Measurements from ENCODE around the gene CLIP2. TPM values are rescaled to one million over a fixed set of nuclear protein-coding genes. Genes with fewer than 3 reads are reported as not detected.
"Not testable (repeated sequence)": the region's sequence is repeated elsewhere in the genome, so short reads cannot be mapped to it uniquely, and the experiment has no call there.

Gene CLIP2
- total RNA-seq, 2 experiments from 2014 or later: 3.6 to 6.3 TPM

DNA sequence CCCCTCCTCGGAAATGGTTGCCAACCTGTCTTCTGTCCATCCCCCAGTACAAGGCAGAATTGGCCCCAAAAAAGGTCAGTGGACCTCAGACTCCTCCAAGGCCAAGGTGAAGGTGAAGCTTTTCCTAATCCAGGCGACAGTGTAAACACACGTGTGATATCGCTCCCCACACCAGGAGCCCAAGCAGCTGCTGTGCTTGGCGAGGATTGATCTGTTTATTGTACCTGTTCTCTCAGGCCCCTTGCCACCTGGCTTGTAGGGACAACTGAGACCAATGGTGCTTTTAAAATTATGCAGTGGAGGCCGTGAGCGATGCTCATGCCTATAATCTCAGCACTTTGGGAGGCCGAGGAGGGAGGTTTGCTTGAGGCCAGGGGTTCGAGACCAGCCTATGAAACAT lies 98.4 kb downstream of the CLIP2 start:
- TF ChIP-seq, protein P1, sequence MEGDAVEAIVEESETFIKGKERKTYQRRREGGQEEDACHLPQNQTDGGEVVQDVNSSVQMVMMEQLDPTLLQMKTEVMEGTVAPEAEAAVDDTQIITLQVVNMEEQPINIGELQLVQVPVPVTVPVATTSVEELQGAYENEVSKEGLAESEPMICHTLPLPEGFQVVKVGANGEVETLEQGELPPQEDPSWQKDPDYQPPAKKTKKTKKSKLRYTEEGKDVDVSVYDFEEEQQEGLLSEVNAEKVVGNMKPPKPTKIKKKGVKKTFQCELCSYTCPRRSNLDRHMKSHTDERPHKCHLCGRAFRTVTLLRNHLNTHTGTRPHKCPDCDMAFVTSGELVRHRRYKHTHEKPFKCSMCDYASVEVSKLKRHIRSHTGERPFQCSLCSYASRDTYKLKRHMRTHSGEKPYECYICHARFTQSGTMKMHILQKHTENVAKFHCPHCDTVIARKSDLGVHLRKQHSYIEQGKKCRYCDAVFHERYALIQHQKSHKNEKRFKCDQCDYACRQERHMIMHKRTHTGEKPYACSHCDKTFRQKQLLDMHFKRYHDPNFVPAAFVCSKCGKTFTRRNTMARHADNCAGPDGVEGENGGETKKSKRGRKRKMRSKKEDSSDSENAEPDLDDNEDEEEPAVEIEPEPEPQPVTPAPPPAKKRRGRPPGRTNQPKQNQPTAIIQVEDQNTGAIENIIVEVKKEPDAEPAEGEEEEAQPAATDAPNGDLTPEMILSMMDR (conservative IDR thresholded peaks at IDR 0.05; ENCODE audit: low read length): no peak
- no TSS peak for BruUV-seq (replicated peaks)
- intact Hi-C loops (cut with micrococcal nuclease; ENCODE audit: unreplicated experiment): no loop called here

DNA sequence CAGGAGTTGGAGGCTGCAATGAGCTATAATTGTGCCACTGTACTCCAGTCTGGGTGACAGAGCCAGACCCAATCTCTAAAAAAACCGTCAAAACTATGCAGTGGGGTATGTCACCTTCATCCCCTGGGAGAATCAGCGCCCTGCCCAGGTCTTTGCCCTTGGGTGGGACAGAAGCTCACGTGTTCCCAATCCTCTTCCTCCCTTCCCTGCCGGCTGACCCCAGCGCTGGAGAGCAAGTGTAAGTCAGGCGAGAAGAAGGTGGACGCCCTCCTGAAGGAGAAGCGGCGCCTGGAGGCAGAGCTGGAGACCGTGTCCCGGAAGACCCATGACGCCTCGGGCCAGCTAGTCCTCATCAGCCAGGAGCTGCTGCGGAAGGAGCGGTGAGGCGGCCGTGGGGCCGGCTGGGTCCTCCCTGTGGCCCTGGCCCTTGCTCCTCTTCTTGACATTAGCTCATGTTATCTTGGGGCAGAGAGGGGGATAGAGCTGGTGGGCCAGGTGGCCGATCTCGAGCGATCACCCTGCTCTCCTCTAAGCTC lies 99.7 kb downstream of the CLIP2 start:
- no peak for TF ChIP-seq EZH2phosphoT487 (IDR thresholded peaks at IDR 0.05; ENCODE audit: borderline replicate concordance, low read depth, low read length)

More for the DNA sequence above, 98.4 kb downstream of the CLIP2 start:
- DNase-seq (ENCODE audit: low spot score): no peak
- H3K9me2 ChIP-seq (ENCODE audit: insufficient read depth, low read length): no peaks in the 10 kb centered on the region
- H3K9me3 ChIP-seq (ENCODE audit: low read length): no peaks in the 10 kb centered on the region
- H3K4me3 ChIP-seq (ENCODE audit: low read depth, low read length, poor library complexity, severe bottlenecking): no peak overlapping the region
- no peak overlapping the region for H2AFZ ChIP-seq (ENCODE audit: low read length)
- H3K4me1 ChIP-seq (ENCODE audit: insufficient read depth, low read length, poor library complexity, severe bottlenecking): no peaks in the 10 kb centered on the region
- no peaks in the 10 kb centered on the region for H3K79me2 ChIP-seq (ENCODE audit: insufficient read depth, low read depth, low read length)
- H3K4me2 ChIP-seq (ENCODE audit: low read length): no peak overlapping the region
- no peak overlapping the region for H3K27ac ChIP-seq (ENCODE audit: low read depth, low read length, poor library complexity, severe bottlenecking)
- H3K36me3 ChIP-seq (ENCODE audit: insufficient read depth, low read length): no peaks in the 10 kb centered on the region
- POLR2A ChIA-PET: interaction anchor here (0.6 kb wide), 1 partner anchor 320 kb away, joined by 7 read pairs; no protein-coding TSS in a partner anchor
- no peaks in the 10 kb centered on the region for H4K20me1 ChIP-seq (ENCODE audit: insufficient read depth, low read length)
- CTCF ChIA-PET (ENCODE audit: unreplicated experiment): no interaction called here

DNA sequence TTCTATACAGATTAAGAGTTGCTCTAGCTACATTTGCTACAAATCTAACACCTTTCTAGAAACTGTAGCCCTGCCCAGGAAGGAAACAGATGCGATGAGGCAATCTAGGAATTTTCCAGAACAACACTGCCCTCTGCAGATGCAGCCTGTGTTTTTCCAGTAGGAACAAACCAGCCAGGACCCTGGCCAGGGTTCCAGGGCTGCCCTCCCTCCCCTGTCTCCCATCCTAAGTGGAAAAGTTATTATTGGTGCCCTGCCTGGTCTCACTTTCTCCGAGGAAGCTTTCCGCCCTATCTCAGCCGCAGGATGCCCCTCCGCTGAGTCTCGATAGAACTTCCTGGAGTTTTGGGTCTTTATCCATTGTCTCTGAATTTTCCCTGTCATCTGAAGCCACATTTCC lies 104.5 kb downstream of the CLIP2 start:
- H3K9me2 ChIP-seq (ENCODE audit: insufficient read depth, low read length); H3K4me2 ChIP-seq (ENCODE audit: low read length); H3K4me3 ChIP-seq (ENCODE audit: low read depth, low read length, poor library complexity, severe bottlenecking); H3K4me1 ChIP-seq (ENCODE audit: insufficient read depth, low read length, poor library complexity, severe bottlenecking); BruUV-seq (replicated peaks); intact Hi-C loops (cut with micrococcal nuclease; ENCODE audit: unreplicated experiment); H4K20me1 ChIP-seq (ENCODE audit: insufficient read depth, low read length); H3K36me3 ChIP-seq (ENCODE audit: insufficient read depth, low read length); H3K9me3 ChIP-seq (ENCODE audit: low read length); H3K27ac ChIP-seq (ENCODE audit: low read depth, low read length, poor library complexity, severe bottlenecking); H3K79me2 ChIP-seq (ENCODE audit: insufficient read depth, low read depth, low read length); H2AFZ ChIP-seq (ENCODE audit: low read length): not testable (repeated sequence)
- DNase-seq (ENCODE audit: low spot score): peak; percentile 40
- TF ChIP-seq, protein P1 (conservative IDR thresholded peaks at IDR 0.05; ENCODE audit: low read length): peak; percentile 40; the same call in 1 of the 2 replicates
- ChIA-PET CTCF (ENCODE audit: unreplicated experiment) (interaction anchor here (0.6 kb wide), 1 partner anchor 18 kb away, joined by 4 read pairs; no protein-coding TSS in a partner anchor), POLR2A (interaction anchor here (0.6 kb wide), 1 partner anchor 122 kb away, joined by 3 read pairs; no protein-coding TSS in a partner anchor)

More for the DNA sequence above, 99.7 kb downstream of the CLIP2 start:
- no peak overlapping the region for H3K4me3 ChIP-seq (ENCODE audit: low read depth, low read length, poor library complexity, severe bottlenecking)
- no peaks in the 10 kb centered on the region for H3K36me3 ChIP-seq (ENCODE audit: insufficient read depth, low read length)
- BruUV-seq (replicated peaks): no TSS peak
- H3K27ac ChIP-seq (ENCODE audit: low read depth, low read length, poor library complexity, severe bottlenecking): no peak overlapping the region
- no peaks in the 10 kb centered on the region for H3K4me1 ChIP-seq (ENCODE audit: insufficient read depth, low read length, poor library complexity, severe bottlenecking)
- POLR2A ChIA-PET: interaction anchor here (0.5 to 0.7 kb wide), 4 partner anchors 12 to 107 kb away, joined by 3 to 5 read pairs (median 4); no protein-coding TSS in a partner anchor
- H4K20me1 ChIP-seq (ENCODE audit: insufficient read depth, low read length): no peaks in the 10 kb centered on the region
- H3K4me2 ChIP-seq (ENCODE audit: low read length): no peak overlapping the region
- H2AFZ ChIP-seq (ENCODE audit: low read length): no peak overlapping the region
- DNase-seq (ENCODE audit: low spot score): no peak
- no peaks in the 10 kb centered on the region for H3K9me2 ChIP-seq (ENCODE audit: insufficient read depth, low read length)
- intact Hi-C loops (cut with micrococcal nuclease; ENCODE audit: unreplicated experiment): no loop called here
- H3K9me3 ChIP-seq (ENCODE audit: low read length): no peaks in the 10 kb centered on the region
- H3K79me2 ChIP-seq (ENCODE audit: insufficient read depth, low read depth, low read length): no peaks in the 10 kb centered on the region
- CTCF ChIA-PET (ENCODE audit: unreplicated experiment): no interaction called here

All from OCI-LY7 (cell line).